ENCODE data around the gene YOD1.

- no peak for TF ChIP-seq POLR2A (IDR thresholded peaks at IDR 0.05; ENCODE audit: low read depth, low read length)
- TF ChIP-seq CTCF (IDR thresholded peaks at IDR 0.05; ENCODE audit: extremely low read depth in 1 of 2, insufficient read depth in 1 of 2, low read depth in 1 of 2, low read length in 2 of 2): no peak
- TF ChIP-seq EZH2 (IDR thresholded peaks at IDR 0.05; ENCODE audit: borderline replicate concordance, low read depth, low read length, severe bottlenecking): no peak
Measured at GRCh38 chr1:207032528-207033017, 18.4 kb downstream of the YOD1 start, which contains the start of gene C1orf116.
